HCT116 (cell line): Measurements from ENCODE around the gene LPCAT2. TPM values are rescaled to one million over a fixed set of nuclear protein-coding genes. Genes with fewer than 3 reads are reported as not detected.

Experiments used
- ATAC-seq: fragments of 200-7000 bp; cut with Tn5 transposase; 2 replicates; pipeline ENCODE4 v1.9.1; 2020; ENCODE audit warnings: mild to moderate bottlenecking, moderate library complexity
- BruUV-seq: library from RNA; stranded (reverse); fragments of 400-500 nt; replicated peaks from 2 replicates; lab custom pipeline; 2021; lab: Mats Ljungman, UMichigan
- CTCF ChIA-PET: fragments of 300-600 bp; sonication (Branson Sonifier 250); formaldehyde crosslinking; loops from one replicate; lab custom pipeline; 2021; ENCODE audit warnings: antibody characterized with exemption; lab: Charles Lee
- POLR2A ChIA-PET: fragments of 300-600, 350-600 bp; sonication (Branson Sonifier 250); formaldehyde crosslinking; loops from one replicate; lab custom pipeline; 2021; ENCODE audit warnings: antibody characterized with exemption; lab: Charles Lee
- RAD21 ChIA-PET, 2 experiments: fragments of 300-600 bp; sonication (Branson Sonifier 250); formaldehyde crosslinking; loops; one replicate each; lab custom pipeline; 2023; ENCODE audit warnings: low total read pairs in 2 of 2; ENCODE audit not compliant: uncharacterized antibody in 2 of 2, unreplicated experiment in 2 of 2, low non-redundant PET in 1 of 2; lab: Charles Lee
- DNase-seq: peaks from one replicate; pipeline ENCODE4 v3.0.0-alpha.2; 2010; ENCODE audit warnings: low read depth, low spot score
- H2AFZ ChIP-seq: fragments of 200-600 bp; shearing (Covaris generic), sonication (generic); 2 replicates; pipeline ENCODE4 v1.6.1; 2017; ENCODE audit warnings: low read depth, mixed run types, mixed read lengths, antibody characterized with exemption, low read length; ENCODE audit not compliant: poor library complexity, severe bottlenecking
- H3K27ac ChIP-seq: 2 replicates; pipeline ENCODE4 v1.5.1; 2012; ENCODE audit warnings: low read depth, low read length
- H3K27me3 ChIP-seq: fragments of 200-600 bp; sonication (generic); 2 replicates; pipeline ENCODE4 v1.6.1; 2016; ENCODE audit warnings: mixed run types, low read length, mixed read lengths; ENCODE audit not compliant: insufficient read depth
- H3K36me3 ChIP-seq, 2 experiments: fragments of 200-500 bp in 1 of 2; fragments of 200-600 bp in 1 of 2; sonication (Bioruptor generic) in 1 of 2; sonication (generic) in 1 of 2; 2 replicates each; pipeline versions ENCODE4 v1.5.1 to v1.6.1; 2014 to 2016; ENCODE audit warnings: low read length in 2 of 2, inconsistent platforms in 1 of 2, mixed read lengths in 1 of 2, mixed run types in 1 of 2; ENCODE audit not compliant: insufficient read depth in 2 of 2, control insufficient read depth in 1 of 2
- H3K4me1 ChIP-seq, 2 experiments: fragments of 200-600 bp in 1 of 2; sonication (generic) in 1 of 2; 2 replicates each; pipeline versions ENCODE4 v1.5.1 to v1.6.1; 2012 to 2017; ENCODE audit warnings: low read length in 2 of 2, inconsistent platforms in 1 of 2, mild to moderate bottlenecking in 1 of 2, mixed read lengths in 1 of 2, mixed run types in 1 of 2, moderate library complexity in 1 of 2; ENCODE audit not compliant: insufficient read depth in 2 of 2, control insufficient read depth in 1 of 2
- H3K4me2 ChIP-seq: fragments of 200-600 bp; sonication (generic); 2 replicates; pipeline ENCODE4 v1.6.1; 2017; ENCODE audit warnings: mixed run types, low read length, mixed read lengths
- H3K4me3 ChIP-seq, 2 experiments: fragments of 200-600 bp in 1 of 2; sonication (generic) in 1 of 2; replicated peaks in 1 of 2; 2 replicates each; pipeline ENCODE4 v1.5.1; 2011 to 2016; ENCODE audit warnings: low read length in 2 of 2, control low read depth in 1 of 2, low read depth in 1 of 2, mild to moderate bottlenecking in 1 of 2, mixed read lengths in 1 of 2, mixed run types in 1 of 2
- H3K79me2 ChIP-seq: fragments of 200-600 bp; sonication (generic); 2 replicates; pipeline ENCODE4 v1.6.1; 2017; ENCODE audit warnings: mild to moderate bottlenecking, mixed run types, low read length, moderate library complexity, mixed read lengths; ENCODE audit not compliant: insufficient read depth
- H3K9ac ChIP-seq: fragments of 200-600 bp; sonication (generic); 2 replicates; pipeline ENCODE4 v1.6.1; 2016; ENCODE audit warnings: low read length, mixed read lengths
- H3K9me2 ChIP-seq: fragments of 200-600 bp; sonication (generic), shearing (Covaris generic); 2 replicates; pipeline ENCODE4 v1.6.1; 2017; ENCODE audit warnings: mixed run types, mild to moderate bottlenecking, moderate library complexity; ENCODE audit not compliant: insufficient read depth
- H3K9me3 ChIP-seq, 2 experiments: fragments of 200-500 bp in 1 of 2; fragments of 200-600 bp in 1 of 2; sonication (Bioruptor generic) in 1 of 2; sonication (generic) in 1 of 2; 2 replicates each; pipeline ENCODE4 v1.6.1; 2014 to 2017; ENCODE audit warnings: low read length in 2 of 2, mixed read lengths in 2 of 2, inconsistent platforms in 1 of 2, low read depth in 1 of 2, mild to moderate bottlenecking in 1 of 2, mixed run types in 1 of 2, moderate library complexity in 1 of 2; ENCODE audit not compliant: control insufficient read depth in 1 of 2, insufficient read depth in 1 of 2
- H4K20me1 ChIP-seq: fragments of 200-600 bp; sonication (generic), shearing (Covaris generic); 2 replicates; pipeline ENCODE4 v1.6.1; 2017; ENCODE audit warnings: mixed run types, mild to moderate bottlenecking, moderate library complexity; ENCODE audit not compliant: insufficient read depth
- CBX3 ChIP-seq: IDR thresholded peaks from 2 replicates; pipeline ENCODE4 v1.6.1; 2012; ENCODE audit warnings: low read depth
- CEBPB ChIP-seq: IDR thresholded peaks from 2 replicates; pipeline ENCODE4 v1.6.1; 2012; ENCODE audit warnings: low read depth
- EGR1 ChIP-seq: IDR thresholded peaks from 2 replicates; pipeline ENCODE4 v1.6.1; 2012; ENCODE audit warnings: low read depth
- ELF1 ChIP-seq: IDR thresholded peaks from 2 replicates; pipeline ENCODE4 v1.6.1; 2012; ENCODE audit warnings: low read depth, borderline replicate concordance
- EZH2 ChIP-seq: fragments of 200-600 bp; sonication (generic); IDR thresholded peaks from 2 replicates; pipeline ENCODE4 v1.6.1; 2017; ENCODE audit warnings: antibody characterized with exemption, mixed run types
- FOSL1 ChIP-seq: IDR thresholded peaks from 2 replicates; pipeline ENCODE4 v1.6.1; 2012; ENCODE audit warnings: low read depth
- JUND ChIP-seq: IDR thresholded peaks from 2 replicates; pipeline ENCODE4 v1.6.1; 2012
- POLR2A ChIP-seq: IDR thresholded peaks from 2 replicates; pipeline ENCODE4 v1.7.0; 2011; ENCODE audit warnings: borderline replicate concordance; ENCODE audit not compliant: insufficient read depth, insufficient read length; ENCODE audit errors: extremely low read depth
- POLR2AphosphoS5 ChIP-seq: IDR thresholded peaks from 2 replicates; pipeline ENCODE4 v1.6.1; 2011; ENCODE audit warnings: mild to moderate bottlenecking, low read depth, low read length, moderate library complexity
- REST ChIP-seq: IDR thresholded peaks from 2 replicates; pipeline ENCODE4 v1.6.1; 2012; ENCODE audit warnings: low read depth
- SIN3A ChIP-seq: IDR thresholded peaks from 2 replicates; pipeline ENCODE4 v1.6.1; 2012; ENCODE audit warnings: low read depth
- SP1 ChIP-seq: IDR thresholded peaks from 2 replicates; pipeline ENCODE4 v1.6.1; 2012; ENCODE audit warnings: low read depth
- SRF ChIP-seq: IDR thresholded peaks from 2 replicates; pipeline ENCODE4 v1.6.1; 2012; ENCODE audit warnings: low read depth
- YY1 ChIP-seq: IDR thresholded peaks from 2 replicates; pipeline ENCODE4 v1.6.1; 2011; ENCODE audit warnings: low read length, low read depth, moderate library complexity, mild to moderate bottlenecking; ENCODE audit not compliant: insufficient replicate concordance; ENCODE audit errors: extremely low read depth
- ZFX ChIP-seq: fragments of 450-650 bp; IDR thresholded peaks from 2 replicates; pipeline ENCODE4 v1.6.1; 2017
- ZNF274 ChIP-seq: fragments of 200-500 bp; sonication (Bioruptor generic); IDR thresholded peaks from 2 replicates; pipeline ENCODE4 v1.6.1; 2014; ENCODE audit warnings: mild to moderate bottlenecking, low read depth, low read length, inconsistent platforms
- intact Hi-C: fragments of 100-400 bp; cut with micrococcal nuclease; formaldehyde crosslinking; loops from 2 replicates; pipeline ENCODE4 v1.10.0; 2022
- total RNA-seq: library from RNA; stranded (reverse); gene quantifications from one replicate; pipeline ENCODE4 v1.2.1, GENCODE V29; 2021; ENCODE audit not compliant: unreplicated experiment
- TF ChIP-seq, protein P1 (sequence below): IDR thresholded peaks from 2 replicates; pipeline ENCODE4 v1.6.1; 2011; ENCODE audit warnings: mild to moderate bottlenecking, low read length, moderate library complexity; ENCODE audit not compliant: insufficient replicate concordance; ENCODE audit errors: extremely low read depth
- TF ChIP-seq, protein P2 (sequence below): IDR thresholded peaks from 2 replicates; pipeline ENCODE4 v1.6.1; 2012
- TF ChIP-seq, protein P3 (sequence below), 3 experiments: fragments of 200-600 bp in 1 of 3; sonication (generic) in 1 of 3; IDR thresholded peaks in 2 of 3; conservative IDR thresholded peaks in 1 of 3; 2 replicates each; pipeline ENCODE4 v1.5.1; 2012 to 2017; ENCODE audit warnings: low read depth in 2 of 3, low read length in 2 of 3, antibody characterized with exemption in 1 of 3, borderline replicate concordance in 1 of 3, control low read depth in 1 of 3, mild to moderate bottlenecking in 1 of 3, mixed read lengths in 1 of 3, mixed run types in 1 of 3, moderate library complexity in 1 of 3; ENCODE audit not compliant: insufficient read depth in 1 of 3
- TF ChIP-seq, protein P4 (sequence below): IDR thresholded peaks from 2 replicates; pipeline ENCODE4 v1.6.1; 2012

The LPCAT2 gene
- total RNA-seq, 1 experiment from 2014 or later: 13.1 TPM

DNA sequence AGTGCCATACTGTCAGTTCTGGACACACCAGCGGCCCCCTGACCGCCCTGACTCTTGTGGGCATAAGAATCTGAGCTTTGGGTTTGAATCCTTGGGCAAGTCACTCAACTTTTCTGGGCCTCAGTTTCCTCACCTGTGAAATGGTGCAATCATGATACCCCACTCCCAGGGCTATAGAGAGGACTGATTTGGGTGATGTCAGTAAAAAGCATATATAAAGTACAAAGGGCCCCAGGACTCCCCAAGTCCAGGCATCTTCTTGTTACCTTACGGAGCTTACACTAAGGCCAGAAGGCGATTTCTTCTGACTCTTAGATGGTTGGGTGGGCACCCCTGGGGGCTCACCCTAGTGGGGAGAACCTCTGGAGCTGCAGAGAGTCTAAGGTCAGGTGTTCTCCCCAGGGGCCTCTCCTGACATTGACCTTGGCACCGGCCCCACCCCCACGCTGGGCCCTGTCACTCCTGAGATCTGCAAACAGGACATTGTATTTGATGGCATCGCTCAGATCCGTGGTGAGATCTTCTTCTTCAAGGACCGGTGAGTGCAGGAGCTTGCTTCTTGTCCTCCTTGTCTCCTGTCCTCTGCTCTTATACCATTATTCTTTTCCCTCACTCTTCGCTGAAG is 16.0 kb upstream of the LPCAT2 start:
- Histone ChIP-seq H3K4me1 (no peaks in the 10 kb centered on the region), H3K4me2 (no peak overlapping the region), H3K27ac (no peak overlapping the region), H3K9ac (no peak overlapping the region), H2AFZ (no peak overlapping the region), H4K20me1 (no peaks in the 10 kb centered on the region), H3K79me2 (no peaks in the 10 kb centered on the region), H3K9me2 (no peaks in the 10 kb centered on the region), H3K27me3 (0 out of 2 replicates have a peak, but pooled peaks cover 2% of the 10 kb centered on the region), H3K4me3 (no peak overlapping the region), H3K9me3 (no peaks in the 10 kb centered on the region), H3K36me3 (no peaks in the 10 kb centered on the region)
- ChIA-PET CTCF (no interaction called here), POLR2A (no interaction called here), RAD21 (no interaction called here)
- DNase-seq (no peak), ATAC-seq (no peak)
- intact Hi-C loops: no loop called here
- TF ChIP-seq, protein P1, sequence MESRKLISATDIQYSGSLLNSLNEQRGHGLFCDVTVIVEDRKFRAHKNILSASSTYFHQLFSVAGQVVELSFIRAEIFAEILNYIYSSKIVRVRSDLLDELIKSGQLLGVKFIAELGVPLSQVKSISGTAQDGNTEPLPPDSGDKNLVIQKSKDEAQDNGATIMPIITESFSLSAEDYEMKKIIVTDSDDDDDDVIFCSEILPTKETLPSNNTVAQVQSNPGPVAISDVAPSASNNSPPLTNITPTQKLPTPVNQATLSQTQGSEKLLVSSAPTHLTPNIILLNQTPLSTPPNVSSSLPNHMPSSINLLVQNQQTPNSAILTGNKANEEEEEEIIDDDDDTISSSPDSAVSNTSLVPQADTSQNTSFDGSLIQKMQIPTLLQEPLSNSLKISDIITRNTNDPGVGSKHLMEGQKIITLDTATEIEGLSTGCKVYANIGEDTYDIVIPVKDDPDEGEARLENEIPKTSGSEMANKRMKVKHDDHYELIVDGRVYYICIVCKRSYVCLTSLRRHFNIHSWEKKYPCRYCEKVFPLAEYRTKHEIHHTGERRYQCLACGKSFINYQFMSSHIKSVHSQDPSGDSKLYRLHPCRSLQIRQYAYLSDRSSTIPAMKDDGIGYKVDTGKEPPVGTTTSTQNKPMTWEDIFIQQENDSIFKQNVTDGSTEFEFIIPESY: no peak
- no peak for TF ChIP-seq SP1
- TF ChIP-seq, protein P2, sequence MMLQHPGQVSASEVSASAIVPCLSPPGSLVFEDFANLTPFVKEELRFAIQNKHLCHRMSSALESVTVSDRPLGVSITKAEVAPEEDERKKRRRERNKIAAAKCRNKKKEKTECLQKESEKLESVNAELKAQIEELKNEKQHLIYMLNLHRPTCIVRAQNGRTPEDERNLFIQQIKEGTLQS: no peak
- TF ChIP-seq, protein P3, sequence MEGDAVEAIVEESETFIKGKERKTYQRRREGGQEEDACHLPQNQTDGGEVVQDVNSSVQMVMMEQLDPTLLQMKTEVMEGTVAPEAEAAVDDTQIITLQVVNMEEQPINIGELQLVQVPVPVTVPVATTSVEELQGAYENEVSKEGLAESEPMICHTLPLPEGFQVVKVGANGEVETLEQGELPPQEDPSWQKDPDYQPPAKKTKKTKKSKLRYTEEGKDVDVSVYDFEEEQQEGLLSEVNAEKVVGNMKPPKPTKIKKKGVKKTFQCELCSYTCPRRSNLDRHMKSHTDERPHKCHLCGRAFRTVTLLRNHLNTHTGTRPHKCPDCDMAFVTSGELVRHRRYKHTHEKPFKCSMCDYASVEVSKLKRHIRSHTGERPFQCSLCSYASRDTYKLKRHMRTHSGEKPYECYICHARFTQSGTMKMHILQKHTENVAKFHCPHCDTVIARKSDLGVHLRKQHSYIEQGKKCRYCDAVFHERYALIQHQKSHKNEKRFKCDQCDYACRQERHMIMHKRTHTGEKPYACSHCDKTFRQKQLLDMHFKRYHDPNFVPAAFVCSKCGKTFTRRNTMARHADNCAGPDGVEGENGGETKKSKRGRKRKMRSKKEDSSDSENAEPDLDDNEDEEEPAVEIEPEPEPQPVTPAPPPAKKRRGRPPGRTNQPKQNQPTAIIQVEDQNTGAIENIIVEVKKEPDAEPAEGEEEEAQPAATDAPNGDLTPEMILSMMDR (IDR thresholded peaks at IDR 0.05 in 2 of 3, conservative IDR thresholded peaks at IDR 0.05 in 1 of 3; ENCODE audit: borderline replicate concordance in 1 of 3, insufficient read depth in 1 of 3, low read depth in 2 of 3, low read length in 2 of 3): no peak
- TF ChIP-seq POLR2A: no peak
- TF ChIP-seq ZFX: no peak
- TF ChIP-seq CBX3: no peak
- TF ChIP-seq ZNF274: no peak
- no peak for TF ChIP-seq POLR2AphosphoS5
- TF ChIP-seq SIN3A: no peak
- TF ChIP-seq CEBPB: no peak
- TF ChIP-seq EZH2: no peak
- TF ChIP-seq, protein P4, sequence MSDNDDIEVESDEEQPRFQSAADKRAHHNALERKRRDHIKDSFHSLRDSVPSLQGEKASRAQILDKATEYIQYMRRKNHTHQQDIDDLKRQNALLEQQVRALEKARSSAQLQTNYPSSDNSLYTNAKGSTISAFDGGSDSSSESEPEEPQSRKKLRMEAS: no peak
- TF ChIP-seq SRF: no peak
- TF ChIP-seq REST: no peak
- TF ChIP-seq JUND: no peak
- no peak for TF ChIP-seq YY1
- no peak for TF ChIP-seq EGR1
- no peak for TF ChIP-seq ELF1
- no peak for TF ChIP-seq FOSL1
- BruUV-seq: no TSS peak
